ENCODE data around the gene MCEE.
"Not testable (repeated sequence)": the region's sequence is repeated elsewhere in the genome, so short reads cannot be mapped to it uniquely, and the experiment has no call there.

The MCEE gene

GRCh38 chr2:71150082-71150816 lies 20.2 kb upstream of the MCEE start:
- no peak for DNase-seq
- no peak overlapping the region for H3K27ac ChIP-seq (ENCODE audit: insufficient read depth in 1 of 2, low read depth in 1 of 2, low read length in 2 of 2, poor library complexity in 1 of 2, severe bottlenecking in 2 of 2)
- 60% methylated on average over 3 of the region's 3 CpGs for WGBS (ENCODE audit: insufficient coverage)
- H3K4me3 ChIP-seq (ENCODE audit: control insufficient read depth in 1 of 7, extremely low read depth in 1 of 7, insufficient read depth in 4 of 7, low read depth in 2 of 7, low read length in 6 of 7), result no peak overlapping the region
- peaks cover 26 to 48% (median 41%) of the 10 kb centered on the region in 4 experiments for H3K36me3 ChIP-seq (ENCODE audit: control insufficient read depth in 4 of 4, insufficient read depth in 4 of 4, low read length in 3 of 4)
- ChIA-PET CTCF (interaction anchor here (2.8 kb wide), 1 partner anchor 13 kb away, joined by 9 read pairs; no protein-coding TSS in a partner anchor), POLR2A (no interaction called here)
- no peaks in the 10 kb centered on the region for H3K9me3 ChIP-seq (ENCODE audit: control extremely low read depth in 1 of 5, control insufficient read depth in 4 of 5, insufficient read depth in 2 of 5, low read depth in 1 of 5, low read length in 4 of 5)
- no peaks in the 10 kb centered on the region for H3K27me3 ChIP-seq (replicated peaks in 2 of 5; ENCODE audit: control insufficient read depth in 4 of 5, insufficient read depth in 5 of 5, low read length in 4 of 5)
- no peaks in the 10 kb centered on the region for H3K4me1 ChIP-seq (ENCODE audit: control extremely low read depth in 1 of 4, control insufficient read depth in 4 of 4, insufficient read depth in 4 of 4, low read length in 3 of 4)

DNA sequence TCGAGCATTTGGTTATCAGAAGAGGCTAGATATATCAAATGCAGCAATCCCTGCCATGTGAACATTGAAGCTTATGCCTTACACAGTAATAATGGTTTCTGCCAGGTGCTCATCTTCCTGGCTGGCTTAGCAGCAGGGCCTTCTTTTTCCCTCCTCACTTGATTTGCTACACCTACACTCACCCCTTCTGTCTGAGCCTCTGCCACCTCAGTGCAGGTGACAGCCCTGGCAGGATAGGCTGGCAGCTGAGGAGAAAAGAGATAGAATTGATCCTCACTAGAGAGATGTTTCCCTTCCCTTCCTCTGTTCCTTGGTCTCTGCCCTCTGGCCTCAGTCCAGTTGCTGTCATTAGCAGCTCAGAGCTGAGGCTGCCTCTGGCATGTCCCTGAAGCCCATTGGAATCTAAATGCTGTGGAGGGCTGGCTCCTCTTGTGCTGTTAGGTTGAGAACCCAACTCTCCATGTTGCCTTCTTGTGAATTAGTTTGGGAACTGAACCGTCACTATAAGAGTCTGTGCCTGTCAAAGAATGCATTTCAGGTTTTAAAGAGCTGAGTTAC lies 18.6 kb upstream of the MCEE start:
- Histone ChIP-seq H3K9me3 (ENCODE audit: control extremely low read depth in 1 of 5, control insufficient read depth in 4 of 5, insufficient read depth in 2 of 5, low read depth in 1 of 5, low read length in 4 of 5) (no peaks in the 10 kb centered on the region), H3K4me1 (ENCODE audit: control extremely low read depth in 1 of 4, control insufficient read depth in 4 of 4, insufficient read depth in 4 of 4, low read length in 3 of 4) (no peaks in the 10 kb centered on the region), H3K27ac (ENCODE audit: insufficient read depth in 1 of 2, low read depth in 1 of 2, low read length in 2 of 2, poor library complexity in 1 of 2, severe bottlenecking in 2 of 2) (no peak overlapping the region), H3K36me3 (ENCODE audit: control insufficient read depth in 4 of 4, insufficient read depth in 4 of 4, low read length in 3 of 4) (peaks cover 36 to 65% (median 55%) of the 10 kb centered on the region in 4 experiments), H3K27me3 (replicated peaks in 2 of 5; ENCODE audit: control insufficient read depth in 4 of 5, insufficient read depth in 5 of 5, low read length in 4 of 5) (no peaks in the 10 kb centered on the region), H3K4me3 (ENCODE audit: control insufficient read depth in 1 of 7, extremely low read depth in 1 of 7, insufficient read depth in 4 of 7, low read depth in 2 of 7, low read length in 6 of 7) (no peak overlapping the region)
- 100% methylated on average over 2 of the region's 2 CpGs for WGBS (ENCODE audit: insufficient coverage)
- DNase-seq, result no peak
- CTCF ChIA-PET, result interaction anchor here (1.1 to 2.8 kb wide), 2 partner anchors 9 to 11 kb away, joined by 3 to 9 read pairs; no protein-coding TSS in a partner anchor
- POLR2A ChIA-PET, result no interaction called here

DNA sequence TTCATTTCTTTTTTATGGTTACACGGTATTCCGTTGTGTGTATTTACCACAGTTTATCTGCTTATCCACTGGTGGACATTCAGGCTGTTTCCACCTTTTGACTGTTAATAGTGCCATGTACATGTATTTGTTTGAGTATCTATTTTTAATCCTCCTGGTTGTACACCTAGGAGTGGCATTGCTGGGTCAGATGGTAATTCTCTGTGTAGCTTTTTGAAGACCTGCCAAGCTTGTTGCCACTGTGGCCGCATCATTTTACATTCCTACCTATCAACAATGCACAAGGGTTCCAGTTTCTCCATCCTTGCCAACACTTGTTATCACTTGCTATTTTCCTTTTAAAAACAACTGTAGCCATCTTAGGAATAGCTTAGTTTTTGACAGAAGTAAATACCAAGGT lies 13.8 kb upstream of the MCEE start:
- 92% methylated on average over 2 of the region's 3 CpGs for WGBS (ENCODE audit: insufficient coverage)
- no peaks in the 10 kb centered on the region for H3K4me1 ChIP-seq (ENCODE audit: control extremely low read depth in 1 of 4, control insufficient read depth in 4 of 4, insufficient read depth in 4 of 4, low read length in 3 of 4)
- CTCF ChIA-PET, result interaction anchor here (1.0 to 1.3 kb wide), 2 partner anchors 10 to 13 kb away, joined by 4 read pairs; no protein-coding TSS in a partner anchor
- H3K27me3 ChIP-seq (replicated peaks in 2 of 5; ENCODE audit: control insufficient read depth in 4 of 5, insufficient read depth in 5 of 5, low read length in 4 of 5), result no peaks in the 10 kb centered on the region
- no peak overlapping the region for H3K4me3 ChIP-seq (ENCODE audit: control insufficient read depth in 1 of 7, extremely low read depth in 1 of 7, insufficient read depth in 4 of 7, low read depth in 2 of 7, low read length in 6 of 7)
- no peak overlapping the region for H3K27ac ChIP-seq (ENCODE audit: insufficient read depth in 1 of 2, low read depth in 1 of 2, low read length in 2 of 2, poor library complexity in 1 of 2, severe bottlenecking in 2 of 2)
- H3K36me3 ChIP-seq (ENCODE audit: control insufficient read depth in 4 of 4, insufficient read depth in 4 of 4, low read length in 3 of 4), result peaks cover 48 to 90% (median 69%) of the 10 kb centered on the region in 4 experiments
- POLR2A ChIA-PET, result no interaction called here
- H3K9me3 ChIP-seq (ENCODE audit: control extremely low read depth in 1 of 5, control insufficient read depth in 4 of 5, insufficient read depth in 2 of 5, low read depth in 1 of 5, low read length in 4 of 5), result no peaks in the 10 kb centered on the region
- no peak for DNase-seq

DNA sequence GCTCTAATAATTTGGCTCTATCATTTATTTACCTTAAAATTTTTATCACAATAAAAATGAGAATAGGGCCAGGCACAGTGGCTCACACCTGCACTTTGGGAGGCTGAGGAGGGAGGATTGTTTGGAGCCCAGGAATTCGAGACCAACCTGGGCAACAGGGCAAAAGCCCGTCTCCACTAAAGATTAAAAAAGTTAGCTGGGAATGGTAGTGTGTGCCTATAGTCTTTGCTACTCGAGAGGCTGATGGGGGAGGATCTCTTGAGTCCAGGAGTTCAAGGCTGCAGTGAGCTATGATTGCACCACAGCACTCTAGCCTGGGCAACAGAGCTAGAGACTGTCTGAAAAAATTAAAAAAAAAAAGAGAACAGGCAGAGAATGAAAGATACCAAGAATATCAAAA lies 6.1 kb upstream of the MCEE start:
- WGBS (ENCODE audit: insufficient coverage), result 100% methylated on average over 3 of the region's 3 CpGs
- Histone ChIP-seq H3K27ac (ENCODE audit: insufficient read depth in 1 of 2, low read depth in 1 of 2, low read length in 2 of 2, poor library complexity in 1 of 2, severe bottlenecking in 2 of 2) (no peak overlapping the region), H3K36me3 (ENCODE audit: control insufficient read depth in 4 of 4, insufficient read depth in 4 of 4, low read length in 3 of 4) (peaks cover 21 to 68% (median 44%) of the 10 kb centered on the region in 4 experiments), H3K27me3 (replicated peaks in 2 of 5; ENCODE audit: control insufficient read depth in 4 of 5, insufficient read depth in 5 of 5, low read length in 4 of 5) (no peaks in the 10 kb centered on the region), H3K4me3 (ENCODE audit: control insufficient read depth in 1 of 7, extremely low read depth in 1 of 7, insufficient read depth in 4 of 7, low read depth in 2 of 7, low read length in 6 of 7) (no peak overlapping the region), H3K9me3 (ENCODE audit: control extremely low read depth in 1 of 5, control insufficient read depth in 4 of 5, insufficient read depth in 2 of 5, low read depth in 1 of 5, low read length in 4 of 5) (no peaks in the 10 kb centered on the region), H3K4me1 (ENCODE audit: control extremely low read depth in 1 of 4, control insufficient read depth in 4 of 4, insufficient read depth in 4 of 4, low read length in 3 of 4) (peaks cover 1 to 13% (median 11%) of the 10 kb centered on the region in 4 experiments)
- ChIA-PET POLR2A (no interaction called here), CTCF (no interaction called here)
- no peak for DNase-seq

- no peak for DNase-seq
- Histone ChIP-seq H3K4me1 (ENCODE audit: control extremely low read depth in 1 of 4, control insufficient read depth in 4 of 4, insufficient read depth in 4 of 4, low read length in 3 of 4) (peaks cover 10 to 25% (median 17%) of the 10 kb centered on the region in 4 experiments), H3K4me3 (ENCODE audit: control insufficient read depth in 1 of 7, extremely low read depth in 1 of 7, insufficient read depth in 4 of 7, low read depth in 2 of 7, low read length in 6 of 7) (no peak overlapping the region), H3K27me3 (replicated peaks in 2 of 5; ENCODE audit: control insufficient read depth in 4 of 5, insufficient read depth in 5 of 5, low read length in 4 of 5) (no peaks in the 10 kb centered on the region), H3K27ac (ENCODE audit: insufficient read depth in 1 of 2, low read depth in 1 of 2, low read length in 2 of 2, poor library complexity in 1 of 2, severe bottlenecking in 2 of 2) (no peak overlapping the region), H3K9me3 (ENCODE audit: control extremely low read depth in 1 of 5, control insufficient read depth in 4 of 5, insufficient read depth in 2 of 5, low read depth in 1 of 5, low read length in 4 of 5) (no peaks in the 10 kb centered on the region), H3K36me3 (ENCODE audit: control insufficient read depth in 4 of 4, insufficient read depth in 4 of 4, low read length in 3 of 4) (peaks cover 12 to 45% (median 26%) of the 10 kb centered on the region in 4 experiments)
- ChIA-PET POLR2A (no interaction called here), CTCF (interaction anchor here (0.7 to 1.7 kb wide), 3 partner anchors 10 to 22 kb away, joined by 3 to 4 read pairs (median 3); no protein-coding TSS in a partner anchor)
These were observed 3.6 kb upstream of the MCEE start for GRCh38 chr2:71133603-71134002.

- peaks cover 12 to 26% (median 17%) of the 10 kb centered on the region in 4 experiments for H3K36me3 ChIP-seq (ENCODE audit: control insufficient read depth in 4 of 4, insufficient read depth in 4 of 4, low read length in 3 of 4)
- POLR2A ChIA-PET, result interaction anchor here (1.1 kb wide), 1 partner anchor 30 kb away, joined by 3 read pairs; no protein-coding TSS in a partner anchor
- CTCF ChIA-PET, result interaction anchor here (0.9 to 3.2 kb wide), 5 partner anchors 22 to 64 kb away, joined by 3 to 19 read pairs (median 6); partner anchors contain the start of gene NAGK
- H3K27me3 ChIP-seq (replicated peaks in 2 of 5; ENCODE audit: control insufficient read depth in 4 of 5, insufficient read depth in 5 of 5, low read length in 4 of 5); DNase-seq; H3K9me3 ChIP-seq (ENCODE audit: control extremely low read depth in 1 of 5, control insufficient read depth in 4 of 5, insufficient read depth in 2 of 5, low read depth in 1 of 5, low read length in 4 of 5): not testable (repeated sequence)
- H3K4me3 ChIP-seq (ENCODE audit: control insufficient read depth in 1 of 7, extremely low read depth in 1 of 7, insufficient read depth in 4 of 7, low read depth in 2 of 7, low read length in 6 of 7), result peak overlapping the region in 6 of 7 experiments; percentile 75 to 100 (median 98)
- peak overlapping the region; percentile 85 to 93 for H3K27ac ChIP-seq (ENCODE audit: insufficient read depth in 1 of 2, low read depth in 1 of 2, low read length in 2 of 2, poor library complexity in 1 of 2, severe bottlenecking in 2 of 2)
- H3K4me1 ChIP-seq (ENCODE audit: control extremely low read depth in 1 of 4, control insufficient read depth in 4 of 4, insufficient read depth in 4 of 4, low read length in 3 of 4), result peaks cover 10 to 30% (median 17%) of the 10 kb centered on the region in 4 experiments
- WGBS (ENCODE audit: insufficient coverage), result 90% methylated on average over 3 of the region's 7 CpGs
These were observed 1.5 kb upstream of the MCEE start for GRCh38 chr2:71131387-71132166.

Data from common myeloid progenitor, CD34-positive (primary cell).